CD14-positive monocyte (primary cell): ENCODE data around the gene TFG. TPM values are rescaled to one million over a fixed set of nuclear protein-coding genes. Genes with fewer than 3 reads are reported as not detected.

Experiments used
- DNase-seq, 3 donors: peaks; one replicate each; pipeline ENCODE4 v3.0.0-alpha.2; 2011 to 2022
- H2AFZ ChIP-seq: 2 replicates; pipeline ENCODE4 v1.6.0; 2012; ENCODE audit warnings: mild to moderate bottlenecking, low read depth, low read length, inconsistent platforms; ENCODE audit not compliant: insufficient read depth, poor library complexity, severe bottlenecking
- H3K27ac ChIP-seq, 2 donors: 1 replicate in 1 of 2; 2 replicates in 1 of 2; pipeline ENCODE4 v1.5.1; 2012 to 2013; ENCODE audit warnings: low read length in 2 of 2, control low read depth in 1 of 2, inconsistent platforms in 1 of 2, low read depth in 1 of 2, mild to moderate bottlenecking in 1 of 2
- H3K27me3 ChIP-seq, 2 donors: one replicate each; pipeline versions ENCODE4 v1.6.0 to v1.6.1; 2011 to 2013; ENCODE audit warnings: low read length in 2 of 2; ENCODE audit not compliant: control insufficient read depth in 2 of 2, insufficient read depth in 2 of 2
- H3K36me3 ChIP-seq, 2 donors: replicated peaks in 1 of 2; 1 replicate in 1 of 2; 2 replicates in 1 of 2; pipeline versions ENCODE4 v1.5.1 to v1.6.1; 2012 to 2013; ENCODE audit warnings: low read length in 2 of 2, control low read depth in 1 of 2, inconsistent platforms in 1 of 2, mild to moderate bottlenecking in 1 of 2; ENCODE audit not compliant: insufficient read depth in 2 of 2, control insufficient read depth in 1 of 2
- H3K4me1 ChIP-seq, 2 donors: 1 replicate in 1 of 2; 2 replicates in 1 of 2; pipeline versions ENCODE4 v1.5.1 to v1.6.1; 2012 to 2013; ENCODE audit warnings: low read length in 2 of 2, control low read depth in 1 of 2, inconsistent platforms in 1 of 2, mild to moderate bottlenecking in 1 of 2, moderate library complexity in 1 of 2; ENCODE audit not compliant: insufficient read depth in 2 of 2, control insufficient read depth in 1 of 2
- H3K4me2 ChIP-seq: replicated peaks from 2 replicates; pipeline ENCODE3; 2012; ENCODE audit warnings: low read length, moderate library complexity, mild to moderate bottlenecking; ENCODE audit not compliant: poor library complexity, severe bottlenecking; ENCODE audit errors: extremely low read depth
- H3K4me3 ChIP-seq, 3 experiments: fragments of 200-600 bp in 1 of 3; sonication (generic) in 1 of 3; replicated peaks in 1 of 3; 1 replicate in 2 of 3; 2 replicates in 1 of 3; pipeline ENCODE4 v1.5.1; 2011 to 2013; ENCODE audit warnings: low read length in 3 of 3, mild to moderate bottlenecking in 3 of 3, control low read depth in 2 of 3, low read depth in 2 of 3, inconsistent platforms in 1 of 3, moderate library complexity in 1 of 3
- H3K79me2 ChIP-seq: 2 replicates; pipeline ENCODE4 v1.6.0; 2012; ENCODE audit warnings: mild to moderate bottlenecking, control low read depth, inconsistent platforms, low read length, moderate library complexity; ENCODE audit not compliant: insufficient read depth
- H3K9ac ChIP-seq: 2 replicates; pipeline ENCODE4 v1.6.0; 2017; ENCODE audit warnings: low read length, mild to moderate bottlenecking; ENCODE audit not compliant: insufficient read depth, poor library complexity, severe bottlenecking
- H3K9me3 ChIP-seq, 2 donors: replicated peaks in 1 of 2; 1 replicate in 1 of 2; 2 replicates in 1 of 2; pipeline versions ENCODE4 v1.5.1 to v1.6.1; 2012 to 2013; ENCODE audit warnings: low read length in 2 of 2, control low read depth in 1 of 2; ENCODE audit not compliant: control insufficient read depth in 1 of 2, insufficient read depth in 1 of 2
- H4K20me1 ChIP-seq: 2 replicates; pipeline ENCODE4 v1.6.0; 2012; ENCODE audit warnings: mild to moderate bottlenecking, low read length, control low read depth, moderate library complexity; ENCODE audit not compliant: insufficient read depth
- H3K27ac Mint-ChIP-seq, 7 donors: one replicate each; pipeline ENCODE4 v1.8.0; 2020; ENCODE audit warnings: mild to moderate bottlenecking in 7 of 7, mixed read lengths in 7 of 7, moderate library complexity in 6 of 7, inconsistent platforms in 2 of 7
- H3K27me3 Mint-ChIP-seq, 3 donors: one replicate each; pipeline ENCODE4 v1.8.0; 2021 to 2022; ENCODE audit warnings: low read depth in 3 of 3, mild to moderate bottlenecking in 3 of 3, mixed read lengths in 3 of 3, moderate library complexity in 3 of 3, inconsistent platforms in 1 of 3
- H3K36me3 Mint-ChIP-seq, 2 donors: one replicate each; pipeline ENCODE4 v1.8.0; 2020; ENCODE audit warnings: mixed read lengths in 2 of 2, inconsistent platforms in 1 of 2, mild to moderate bottlenecking in 1 of 2
- H3K4me1 Mint-ChIP-seq: one replicate; pipeline ENCODE4 v1.8.0; 2020; ENCODE audit warnings: mild to moderate bottlenecking, mixed read lengths
- H3K4me3 Mint-ChIP-seq, 2 donors: one replicate each; pipeline ENCODE4 v1.8.0; 2020; ENCODE audit warnings: mild to moderate bottlenecking in 2 of 2, mixed read lengths in 2 of 2, moderate library complexity in 1 of 2
- H3K9me3 Mint-ChIP-seq, 7 donors: one replicate each; pipeline ENCODE4 v1.8.0; 2020 to 2022; ENCODE audit warnings: mixed read lengths in 7 of 7, mild to moderate bottlenecking in 6 of 7, moderate library complexity in 6 of 7, inconsistent platforms in 2 of 7
- WGBS: methylation state at CpG from one replicate; pipeline ENCODE4 v1.1.5; 2013; ENCODE audit warnings: missing lambda C conversion rate; ENCODE audit not compliant: insufficient coverage; 5-methylcytosine and 5-hydroxymethylcytosine counted together
- intact Hi-C, 2 donors: fragments of 100-400 bp; cut with micrococcal nuclease; formaldehyde crosslinking; loops; one replicate each; pipeline versions ENCODE4 v1.15.0 to v1.15.1; 2023
- polyA plus RNA-seq, 3 donors: library from polyadenylated mRNA; depleted of rRNA in 1 of 3; unstranded in 2 of 3; stranded (reverse) in 1 of 3; fragments of 300-500 nt in 2 of 3; fragments of >200 nt in 1 of 3; fragmentation: Illumina TruSeq in 2 of 3; gene quantifications; 1 replicate in 2 of 3; 2 replicates in 1 of 3; pipeline ENCODE4 v1.2.3, GENCODE V29; 2012 to 2021
- TF ChIP-seq, protein P1 (sequence below): fragments of 200-600 bp; IDR thresholded peaks from one replicate; pipeline ENCODE4 v1.8.0; 2022; ENCODE audit warnings: antibody characterized with exemption, mild to moderate bottlenecking

Gene TFG
- polyA plus RNA-seq, 3 donors, result 37.9 to 51.2 (median 44.8) TPM

DNA sequence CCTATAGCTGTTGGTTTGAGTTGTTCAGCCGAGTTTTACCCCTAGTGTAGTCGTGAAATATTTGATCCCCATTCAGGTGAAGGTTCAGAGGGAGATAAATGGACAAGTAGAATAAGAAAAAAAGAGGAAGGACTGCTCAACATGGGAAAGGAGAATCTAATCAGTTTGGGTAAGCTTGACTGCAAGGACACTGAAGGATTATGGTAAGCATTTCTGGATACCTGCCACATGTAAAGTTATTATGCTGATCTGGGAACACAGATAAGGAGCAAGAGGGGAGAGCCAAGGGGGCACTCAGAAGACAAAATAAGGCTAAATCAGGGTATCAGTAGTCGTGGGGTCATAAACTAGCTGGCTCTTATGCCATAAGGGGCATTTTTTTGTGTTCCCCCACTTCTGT lies 49.9 kb downstream of the TFG start:
- Histone ChIP-seq H3K9me3 (no peaks in the 10 kb centered on the region), H3K27ac (no peak overlapping the region), H4K20me1 (no peaks in the 10 kb centered on the region), H3K36me3 (peaks cover 0 to 12% of the 10 kb centered on the region in 2 donors), H3K4me3 (no peak overlapping the region), H3K4me1 (no peaks in the 10 kb centered on the region), H2AFZ (no peak overlapping the region), H3K4me2 (no peak overlapping the region), H3K27me3 (no peaks in the 10 kb centered on the region), H3K9ac (no peak overlapping the region), H3K79me2 (no peaks in the 10 kb centered on the region)
- Mint-ChIP-seq H3K36me3 (peaks cover 9 to 16% of the 10 kb centered on the region in 2 donors), H3K27ac (no peak overlapping the region), H3K9me3 (no peaks in the 10 kb centered on the region), H3K4me1 (no peaks in the 10 kb centered on the region), H3K4me3 (no peak overlapping the region), H3K27me3 (peaks cover 0 to 1% (median 0%) of the 10 kb centered on the region in 3 donors)
- WGBS, result 16% methylated on average over 2 of the region's 3 CpGs
- DNase-seq, result no peak
- intact Hi-C loops, result no loop called here
- TF ChIP-seq, protein P1, sequence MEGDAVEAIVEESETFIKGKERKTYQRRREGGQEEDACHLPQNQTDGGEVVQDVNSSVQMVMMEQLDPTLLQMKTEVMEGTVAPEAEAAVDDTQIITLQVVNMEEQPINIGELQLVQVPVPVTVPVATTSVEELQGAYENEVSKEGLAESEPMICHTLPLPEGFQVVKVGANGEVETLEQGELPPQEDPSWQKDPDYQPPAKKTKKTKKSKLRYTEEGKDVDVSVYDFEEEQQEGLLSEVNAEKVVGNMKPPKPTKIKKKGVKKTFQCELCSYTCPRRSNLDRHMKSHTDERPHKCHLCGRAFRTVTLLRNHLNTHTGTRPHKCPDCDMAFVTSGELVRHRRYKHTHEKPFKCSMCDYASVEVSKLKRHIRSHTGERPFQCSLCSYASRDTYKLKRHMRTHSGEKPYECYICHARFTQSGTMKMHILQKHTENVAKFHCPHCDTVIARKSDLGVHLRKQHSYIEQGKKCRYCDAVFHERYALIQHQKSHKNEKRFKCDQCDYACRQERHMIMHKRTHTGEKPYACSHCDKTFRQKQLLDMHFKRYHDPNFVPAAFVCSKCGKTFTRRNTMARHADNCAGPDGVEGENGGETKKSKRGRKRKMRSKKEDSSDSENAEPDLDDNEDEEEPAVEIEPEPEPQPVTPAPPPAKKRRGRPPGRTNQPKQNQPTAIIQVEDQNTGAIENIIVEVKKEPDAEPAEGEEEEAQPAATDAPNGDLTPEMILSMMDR, result no peak

DNA sequence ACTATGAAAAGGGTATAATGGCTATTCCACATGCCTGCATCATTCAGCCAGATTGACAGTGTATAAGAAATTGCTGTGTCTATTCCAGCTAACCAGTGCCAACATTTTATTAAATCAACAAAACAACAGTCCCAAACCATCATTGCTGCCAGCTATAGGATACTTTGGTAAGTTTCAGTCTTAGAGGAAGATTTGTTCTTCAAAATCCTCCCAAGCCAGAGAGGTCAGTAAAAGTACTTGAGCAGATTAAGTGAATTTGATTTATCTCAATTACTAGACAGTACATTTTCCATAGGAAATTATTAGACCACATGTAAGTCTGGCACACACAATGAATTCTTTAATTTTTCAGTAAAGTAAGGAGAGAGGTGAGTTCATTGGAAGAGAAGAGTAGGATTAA lies 50.7 kb downstream of the TFG start:
- H3K4me3 Mint-ChIP-seq, result no peak overlapping the region

More for the DNA sequence above, 50.7 kb downstream of the TFG start:
- H3K4me2 ChIP-seq, result no peak overlapping the region
- no peaks in the 10 kb centered on the region for H3K4me1 Mint-ChIP-seq
- intact Hi-C loops, result no loop called here
- no peak overlapping the region for H3K27ac Mint-ChIP-seq
- no peak overlapping the region for H3K4me3 ChIP-seq
- H3K79me2 ChIP-seq, result no peaks in the 10 kb centered on the region
- peaks cover 0 to 5% of the 10 kb centered on the region in 2 donors for H3K36me3 ChIP-seq
- no peak overlapping the region for H3K27ac ChIP-seq
- TF ChIP-seq, protein P1, result no peak
- H3K9me3 Mint-ChIP-seq, result no peaks in the 10 kb centered on the region
- peaks cover 6 to 10% of the 10 kb centered on the region in 2 donors for H3K36me3 Mint-ChIP-seq
- H3K27me3 ChIP-seq, result no peaks in the 10 kb centered on the region
- H2AFZ ChIP-seq, result no peak overlapping the region
- no peak for DNase-seq
- H3K9me3 ChIP-seq, result no peaks in the 10 kb centered on the region
- H3K27me3 Mint-ChIP-seq, result peaks cover 0 to 1% (median 0%) of the 10 kb centered on the region in 3 donors
- H3K4me1 ChIP-seq, result no peaks in the 10 kb centered on the region
- no peaks in the 10 kb centered on the region for H4K20me1 ChIP-seq
- H3K9ac ChIP-seq, result no peak overlapping the region
